GM18873 (cell line): ENCODE results near the gene KBTBD3.
"Not testable (repeated sequence)": the region's sequence is repeated elsewhere in the genome, so short reads cannot be mapped to it uniquely, and the experiment has no call there.

Experiments used
- ATAC-seq: cut with Tn5 transposase; IDR thresholded peaks from one replicate; pipeline ENCODE4 v1.9.1; 2021; ENCODE audit warnings: mild to moderate bottlenecking, moderate library complexity, moderate number of reproducible peaks; ENCODE audit not compliant: unreplicated experiment, low FRiP score

KBTBD3 gene

DNA sequence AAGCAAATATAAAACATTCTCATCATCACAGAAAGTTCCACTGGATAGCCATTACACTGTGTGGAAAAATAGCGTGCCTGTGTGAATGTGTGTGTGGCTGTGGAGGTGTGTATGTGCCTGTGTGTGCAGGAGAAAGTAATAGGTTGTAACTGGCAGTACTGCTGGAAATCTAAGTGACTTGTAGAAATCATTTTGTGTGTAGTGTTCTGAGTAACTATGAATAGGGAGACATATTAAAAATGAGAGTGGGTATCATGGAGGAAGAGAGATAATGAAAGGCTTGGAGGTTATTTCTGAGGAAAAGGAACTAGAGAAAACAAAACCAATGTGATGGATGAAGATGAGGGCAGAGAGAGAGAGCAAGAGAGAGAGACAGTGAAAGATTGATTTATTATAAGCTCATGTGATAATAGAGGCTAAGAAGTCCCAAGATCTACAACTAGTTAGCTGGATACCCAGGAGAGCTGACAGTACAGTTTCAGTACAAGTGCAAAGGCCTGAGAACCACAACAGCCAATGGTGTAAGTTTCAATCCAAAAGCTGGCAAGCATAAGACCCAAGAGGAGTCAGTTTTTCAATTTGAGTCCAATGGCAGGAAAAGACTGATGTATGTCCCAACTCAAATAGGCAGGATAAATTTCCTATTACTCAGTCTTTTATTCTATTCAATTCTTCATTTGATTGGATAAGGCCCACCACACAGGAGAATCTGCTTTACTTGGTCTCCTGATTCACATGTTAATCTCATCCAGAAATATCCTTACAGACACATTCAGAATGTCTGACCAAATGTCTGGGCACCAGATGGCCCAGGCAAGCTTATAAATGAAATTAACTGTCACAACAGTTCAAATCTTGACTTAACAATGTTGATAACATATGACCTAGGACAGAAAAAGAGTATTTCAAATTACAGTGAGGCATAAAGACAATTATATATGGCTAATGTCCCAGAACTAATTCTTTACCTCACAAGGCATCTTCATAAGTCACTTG is 14.9 kb downstream of the KBTBD3 start:
- no peak for ATAC-seq

DNA sequence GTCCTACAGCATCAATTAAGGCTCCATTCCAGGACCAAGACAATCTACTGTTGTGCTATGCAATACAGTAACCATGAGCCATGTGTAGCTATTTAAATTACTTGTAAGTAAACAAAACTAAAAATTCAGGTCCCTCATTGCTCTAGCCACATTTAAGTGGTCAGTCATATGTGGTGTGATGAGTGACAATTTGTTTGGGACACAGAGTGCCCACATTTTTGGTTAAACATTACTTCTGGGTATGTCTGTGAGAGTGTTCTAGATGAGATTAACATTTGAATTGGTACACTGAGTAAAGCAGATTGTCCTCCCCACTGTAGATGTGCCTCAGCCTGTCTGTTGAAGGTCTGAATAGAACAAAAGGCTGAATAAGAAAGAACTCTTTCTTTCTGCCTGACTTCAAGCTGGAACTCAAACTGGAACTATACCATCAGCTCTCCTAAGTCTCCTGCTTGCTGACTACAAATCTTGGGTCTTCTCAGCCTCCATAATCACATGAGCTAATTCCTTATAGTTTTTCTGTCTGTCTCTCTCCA is 15.8 kb downstream of the KBTBD3 start:
- ATAC-seq = no peak

DNA sequence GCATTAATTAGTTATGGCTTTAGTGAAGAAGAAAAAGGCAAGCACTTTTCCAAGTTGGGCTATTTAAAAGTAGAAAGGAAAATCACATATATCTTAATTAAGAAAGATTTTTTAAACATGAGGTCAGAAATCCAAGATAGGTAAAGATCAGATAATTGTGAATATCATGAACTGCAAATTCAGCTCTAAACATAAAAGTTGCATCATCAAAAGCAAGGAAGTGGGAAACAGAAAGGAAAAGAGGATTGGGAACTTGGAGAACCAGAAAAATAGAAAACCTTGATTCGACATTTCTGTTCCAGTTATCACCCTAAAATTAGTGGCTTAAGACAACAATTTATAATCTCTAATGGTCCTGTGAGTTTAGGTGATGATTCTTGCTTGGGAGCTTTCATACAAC is 17.5 kb downstream of the KBTBD3 start:
- no peak for ATAC-seq

DNA sequence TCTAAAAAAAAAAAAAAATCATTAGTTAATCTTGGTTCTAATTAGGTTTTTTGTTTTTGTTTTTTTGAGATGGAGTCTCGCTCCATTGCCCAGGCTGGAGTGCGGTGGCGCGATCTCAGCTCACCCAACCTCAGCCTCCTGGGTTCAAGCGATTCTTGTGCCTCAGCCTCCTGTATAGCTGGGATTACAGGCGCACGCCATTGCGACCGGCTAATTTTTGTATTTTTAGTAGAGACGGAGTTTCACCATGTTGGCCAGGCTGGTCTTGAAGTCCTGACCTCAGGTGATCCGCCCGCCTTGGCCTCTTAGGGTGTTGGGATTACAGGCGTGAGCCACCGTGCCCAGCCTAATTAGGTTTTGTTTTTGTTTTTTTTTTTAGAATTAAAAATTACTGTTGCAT is 18.8 kb downstream of the KBTBD3 start:
- ATAC-seq = not testable (repeated sequence)

DNA sequence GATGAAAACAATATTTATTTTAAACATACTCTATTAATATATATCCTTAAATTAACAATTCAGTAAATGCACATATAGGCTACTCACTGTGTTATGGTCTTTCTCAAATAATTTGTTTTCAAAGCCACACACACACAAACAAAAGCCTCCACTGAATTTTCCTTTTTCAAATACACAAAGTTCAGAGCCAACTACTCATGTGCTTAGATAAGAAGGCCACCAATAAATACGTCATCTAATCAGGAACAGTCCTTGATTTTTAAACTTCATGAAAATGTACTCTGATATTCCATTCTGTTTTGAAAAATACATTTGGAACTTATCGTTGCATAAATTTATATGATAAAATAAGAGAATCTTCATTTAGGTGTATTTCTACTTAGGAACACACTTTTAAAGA is 26.0 kb downstream of the KBTBD3 start:
- ATAC-seq = no peak

DNA sequence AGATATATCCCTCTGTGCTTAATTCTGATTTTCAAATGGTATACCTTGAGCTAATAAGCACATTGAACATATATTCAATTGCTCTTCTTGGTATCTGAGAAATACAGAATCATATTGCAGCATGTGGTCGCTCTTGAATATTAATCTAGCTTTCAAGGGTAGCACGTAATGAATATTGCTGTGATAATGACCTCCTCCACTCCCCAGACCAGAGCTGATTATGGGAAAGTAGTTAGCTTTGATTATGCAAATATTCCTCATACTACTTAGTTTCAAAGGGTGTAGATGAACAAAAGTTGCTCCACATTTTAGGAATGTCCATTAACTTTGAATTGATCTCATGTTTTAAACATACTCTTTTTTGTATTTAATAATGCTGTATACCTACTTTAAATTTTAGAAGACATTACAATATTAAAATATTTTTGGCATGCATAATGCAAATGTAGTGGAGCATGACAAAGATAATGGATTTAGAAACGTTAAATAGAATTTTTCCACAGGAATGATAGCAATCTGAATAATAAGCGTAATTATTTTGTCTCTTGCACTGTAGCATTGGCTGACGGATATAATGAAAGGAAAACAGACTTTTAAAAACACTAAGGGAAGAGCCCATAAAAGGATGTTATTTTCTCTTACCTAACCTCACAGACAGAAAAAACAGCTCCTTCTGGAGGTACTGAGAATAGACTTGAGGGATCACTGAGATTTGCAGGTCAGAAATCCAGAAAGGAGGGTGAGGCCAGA is 27.2 kb downstream of the KBTBD3 start:
- no peak for ATAC-seq

DNA sequence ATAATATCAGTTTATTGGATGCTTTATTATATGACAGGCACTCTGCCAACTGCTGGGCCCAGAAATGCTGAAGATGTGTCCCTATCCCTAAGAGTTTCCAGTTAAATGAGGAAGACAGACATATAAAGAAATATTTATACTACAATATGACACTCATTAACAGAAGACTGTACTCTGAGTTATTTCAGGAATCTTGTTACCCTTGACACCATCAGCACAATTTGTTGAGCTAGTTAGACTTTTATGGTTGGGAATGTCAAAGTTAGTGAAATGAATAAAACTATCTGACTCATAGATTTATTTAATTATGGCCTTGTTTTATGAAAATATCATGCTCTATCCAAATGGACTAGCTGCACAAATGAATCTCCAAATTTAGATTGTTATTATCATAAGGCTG is 29.5 kb downstream of the KBTBD3 start:
- ATAC-seq = no peak

DNA sequence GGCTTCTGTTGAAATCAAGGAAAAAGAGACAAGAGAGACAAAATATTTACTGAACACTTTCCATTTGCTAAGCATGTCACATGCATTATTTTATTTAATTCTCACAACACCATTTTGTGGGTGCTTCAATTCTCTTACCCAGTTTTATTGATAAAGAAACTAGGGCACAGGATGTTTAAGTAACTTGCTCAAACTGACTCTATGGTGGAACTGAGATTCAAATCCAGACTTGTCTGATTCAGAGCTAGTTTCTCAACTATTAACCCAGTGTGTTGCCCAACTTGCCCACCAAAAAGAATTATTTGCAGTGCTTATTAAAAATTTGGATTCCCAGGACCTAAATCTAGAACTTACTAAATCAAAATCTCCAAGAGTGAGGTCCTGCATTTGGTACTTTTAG is 33.6 kb downstream of the KBTBD3 start:
- no peak for ATAC-seq

DNA sequence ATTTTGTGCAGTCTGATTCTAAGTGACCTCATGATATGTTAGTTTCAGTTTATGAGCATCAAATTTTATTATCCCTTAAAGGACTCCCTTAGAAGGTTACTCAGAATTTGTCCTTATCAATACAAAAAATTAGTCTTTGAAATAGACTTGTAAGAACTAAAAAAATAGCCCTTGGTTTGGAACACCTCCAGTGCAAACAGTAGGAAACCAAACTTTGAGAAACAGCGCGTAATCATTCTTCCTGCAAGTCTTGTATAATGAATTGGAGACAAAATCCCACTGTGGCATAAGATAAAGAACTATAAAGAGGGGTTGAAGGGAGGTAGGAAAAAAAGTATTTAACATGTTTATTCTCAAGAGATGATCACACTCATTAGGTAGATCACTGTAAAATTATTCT is 44.3 kb downstream of the KBTBD3 start:
- no peak for ATAC-seq

DNA sequence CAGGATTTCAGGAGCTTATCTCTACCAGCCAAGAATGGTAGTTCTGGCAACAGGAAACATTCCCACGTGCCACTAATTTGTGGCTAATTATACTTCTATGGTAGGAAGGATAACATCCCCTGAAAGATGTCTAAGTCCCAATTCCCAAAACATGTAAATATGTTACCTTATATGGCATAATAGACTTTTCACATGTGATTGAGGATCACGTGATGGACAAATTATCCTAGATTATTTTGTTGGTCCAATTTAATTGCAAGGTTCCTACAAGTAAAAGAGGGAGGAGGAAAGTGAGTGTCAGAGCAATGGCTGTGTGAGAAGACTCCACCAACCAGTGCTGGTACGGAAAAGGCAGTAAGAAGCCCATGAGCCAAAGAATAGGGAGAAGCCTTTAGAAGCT is 45.2 kb downstream of the KBTBD3 start:
- no peak for ATAC-seq

DNA sequence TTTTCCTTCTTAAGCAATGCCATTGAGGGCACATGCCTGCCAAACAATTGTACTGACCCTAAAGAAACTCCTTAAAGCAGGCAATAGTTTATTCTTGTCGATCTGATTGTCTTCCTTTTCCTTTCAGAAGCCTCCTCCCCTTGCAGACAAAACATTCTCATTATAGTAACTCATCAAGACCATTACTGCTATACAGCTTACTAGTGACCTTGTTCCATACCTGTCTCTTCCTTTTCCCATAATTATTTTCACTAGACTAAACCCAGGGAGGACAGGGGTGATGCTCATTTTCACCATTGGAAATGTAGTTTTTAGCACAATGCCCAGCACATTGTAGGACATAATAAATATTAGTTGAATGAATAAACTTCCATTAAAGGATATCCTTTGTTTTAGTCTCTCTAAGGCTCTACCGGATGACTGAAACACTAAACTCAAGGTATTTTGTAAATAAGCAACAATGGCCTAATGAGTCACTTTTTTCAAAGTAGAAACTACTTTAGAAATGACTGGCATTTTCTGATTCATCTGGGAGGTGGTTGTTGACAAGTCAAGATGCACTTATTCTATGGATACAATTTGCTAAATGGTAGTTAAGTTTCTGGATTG is 45.8 kb downstream of the KBTBD3 start:
- peak; percentile 78 for ATAC-seq

DNA sequence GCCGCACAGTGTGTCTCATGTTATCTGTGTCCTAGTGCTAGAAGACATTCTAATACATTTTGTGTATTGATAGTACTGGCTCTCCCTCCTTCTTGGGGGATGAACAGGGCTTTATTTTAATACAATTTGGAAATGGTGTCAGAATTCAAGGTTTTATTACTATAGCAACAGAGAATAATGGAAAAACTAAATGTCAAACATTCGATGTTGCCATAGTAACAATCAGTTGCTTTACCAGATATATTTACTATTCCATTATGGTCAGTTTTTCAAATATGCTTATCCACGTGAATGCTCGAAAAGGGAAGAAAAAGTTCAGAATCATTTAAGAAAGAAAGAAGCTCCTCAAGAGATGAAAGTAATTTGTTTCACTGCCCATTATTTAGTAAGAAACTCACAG is 46.5 kb downstream of the KBTBD3 start:
- ATAC-seq = no peak

DNA sequence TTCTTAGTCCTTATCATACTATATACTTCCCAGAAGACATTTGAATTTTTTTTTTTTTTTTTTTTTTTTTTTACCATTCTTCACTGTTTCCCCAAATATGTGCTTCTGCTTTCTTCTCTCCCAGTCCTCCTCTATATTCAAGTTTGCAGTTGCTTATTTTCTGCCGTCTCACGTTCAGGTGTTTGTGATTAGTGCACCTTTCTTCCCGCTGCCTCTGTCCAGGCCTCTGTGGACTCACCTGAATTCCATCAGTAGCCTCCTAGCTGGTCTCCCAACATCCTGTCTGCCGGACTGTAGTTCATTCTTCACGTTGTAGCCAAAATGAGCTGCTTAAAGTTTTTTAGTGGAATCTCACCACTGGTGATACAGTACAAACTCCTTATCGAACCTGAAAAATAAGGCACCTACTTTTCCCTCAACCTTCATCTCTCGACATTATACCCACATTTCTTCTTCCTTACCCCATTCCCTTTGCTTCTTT is 54.3 kb downstream of the KBTBD3 start:
- no peak for ATAC-seq

DNA sequence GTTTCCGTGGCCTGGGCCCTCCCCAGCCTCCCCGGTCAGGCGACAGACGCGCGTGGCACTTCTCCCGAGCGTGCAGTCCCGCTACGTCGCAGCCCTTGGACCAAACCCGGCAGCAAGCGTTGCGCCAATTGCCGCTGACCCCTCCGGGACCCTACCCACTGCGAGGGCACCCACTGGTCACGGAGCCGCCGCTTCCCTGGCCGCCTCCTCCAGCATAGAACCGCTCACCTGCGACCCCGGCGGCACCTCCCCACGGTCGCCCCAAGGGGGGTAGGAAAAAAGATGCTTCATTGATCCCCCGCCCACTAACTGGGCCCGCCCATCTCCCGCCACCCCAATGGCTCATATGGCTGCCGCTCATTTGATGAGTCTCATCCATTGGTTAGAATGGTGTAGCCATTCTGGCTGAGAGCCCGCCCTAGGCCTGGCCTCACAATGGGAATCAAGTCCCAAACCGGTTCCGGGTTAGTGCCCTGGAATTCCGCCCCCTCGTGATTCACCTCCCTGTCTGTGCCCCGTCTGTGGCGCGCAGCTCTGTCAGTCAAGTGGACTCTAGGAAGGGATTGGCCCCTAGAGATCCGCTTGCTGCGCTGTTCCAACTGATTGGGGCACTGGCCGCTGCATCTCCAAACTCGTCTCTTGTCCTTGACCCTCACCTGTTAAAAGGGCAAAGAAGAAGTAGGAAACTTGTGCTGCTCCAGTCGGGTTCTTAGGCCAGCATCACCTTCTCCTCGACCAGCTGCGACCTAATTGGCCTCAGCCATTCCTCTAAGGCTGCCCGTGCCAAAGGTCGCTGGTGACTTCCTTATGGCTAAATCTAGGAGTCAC is 55.0 kb downstream of the KBTBD3 start, which contains the start of gene MSANTD4:
Gene MSANTD4, minus strand, starts transcription at position 274 of the 828 bp plus-strand sequence. CDS start 11,323 bp downstream, outside the sequence.
- peak; percentile 99 for ATAC-seq

DNA sequence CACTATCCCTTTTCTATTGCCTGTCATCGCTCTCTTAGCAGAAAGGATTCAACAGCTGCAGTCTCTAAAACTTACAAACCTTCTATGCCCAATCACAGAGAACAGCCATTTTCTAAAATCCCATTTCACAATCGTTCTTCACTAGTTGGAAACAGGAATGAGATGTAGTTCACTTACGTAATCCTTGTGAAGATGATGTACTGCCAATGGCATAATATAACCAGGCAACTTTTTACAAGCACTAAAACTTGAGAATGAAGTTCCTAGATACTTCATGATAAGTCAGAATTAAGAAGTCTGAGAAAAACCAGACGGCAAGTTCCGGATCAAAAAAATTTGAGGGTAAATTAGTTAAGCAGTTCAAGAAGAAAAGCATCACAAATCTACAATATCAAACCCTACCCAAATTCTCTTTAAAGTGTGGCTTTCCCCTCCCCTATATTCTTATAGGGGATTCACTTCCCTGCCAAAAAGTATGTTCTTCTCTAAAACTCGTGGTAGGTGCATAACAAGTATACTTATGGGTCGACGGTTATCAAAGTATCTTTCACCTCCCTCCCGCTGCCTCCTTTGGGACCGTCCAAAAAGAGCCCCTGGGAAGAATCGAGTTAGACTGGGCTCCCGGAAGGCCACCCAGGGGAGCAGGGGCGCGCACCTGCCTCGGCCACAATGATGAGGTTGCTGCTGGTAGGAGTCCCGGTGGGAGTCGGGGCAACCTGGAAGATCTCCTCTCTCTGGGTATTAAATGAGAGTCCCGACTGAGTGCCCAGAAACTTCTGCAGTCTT is 55.8 kb downstream of the KBTBD3 start:
- peak; percentile 2 for ATAC-seq

DNA sequence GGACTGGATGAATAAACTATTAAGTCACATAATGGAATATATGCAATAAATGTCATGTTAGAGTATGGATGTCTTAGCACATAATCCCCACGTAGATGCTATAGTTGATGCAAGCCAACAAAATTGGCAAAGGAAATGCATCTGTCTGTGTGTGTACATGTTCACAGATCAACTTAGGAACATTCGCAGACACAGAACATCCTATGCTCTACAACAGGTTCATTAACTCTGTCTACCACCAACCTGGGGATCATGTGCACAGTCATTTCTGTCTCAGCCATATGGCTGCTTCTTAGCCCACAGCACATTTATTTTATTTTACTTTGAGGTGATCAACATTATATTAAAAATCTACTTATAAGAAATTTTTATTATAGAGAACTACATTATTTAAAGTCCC is 60.1 kb downstream of the KBTBD3 start:
- no peak for ATAC-seq

DNA sequence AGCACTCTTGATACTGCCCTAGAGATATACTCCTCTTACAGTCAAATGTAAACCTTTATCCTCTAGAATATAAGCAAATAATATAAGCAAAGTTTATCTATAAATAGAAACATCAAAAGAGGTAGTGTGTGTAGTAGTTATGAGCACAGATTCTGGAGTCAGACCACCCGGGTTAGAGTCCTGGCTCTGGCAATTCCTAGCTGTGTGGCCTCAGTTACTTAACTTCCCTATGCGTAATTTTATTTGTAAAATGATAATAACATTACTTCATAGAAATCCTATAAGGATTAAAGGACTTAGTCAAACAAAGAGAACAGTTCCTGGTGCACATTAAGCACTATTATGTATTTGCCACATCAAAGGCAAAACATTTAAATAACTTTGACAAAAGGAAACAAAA is 62.1 kb downstream of the KBTBD3 start:
- ATAC-seq = no peak

DNA sequence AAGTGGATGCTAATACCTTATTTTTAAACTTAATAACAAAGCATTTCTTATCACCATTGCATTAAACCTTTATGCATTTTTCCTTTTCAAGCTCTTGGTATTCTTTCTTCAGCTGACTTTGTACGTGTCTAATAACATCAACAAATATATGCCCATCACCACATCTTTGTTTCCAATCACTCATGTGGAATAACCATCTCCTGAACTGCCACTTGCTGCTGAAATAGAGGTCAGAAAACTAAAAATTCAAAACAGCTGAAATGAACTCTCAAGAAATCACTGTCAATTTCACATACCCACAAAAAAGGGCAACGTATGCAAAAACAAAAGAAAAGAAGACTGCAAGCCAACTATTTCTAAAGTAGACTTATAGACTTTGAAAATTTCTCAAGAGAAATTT is 62.5 kb downstream of the KBTBD3 start:
- no peak for ATAC-seq

DNA sequence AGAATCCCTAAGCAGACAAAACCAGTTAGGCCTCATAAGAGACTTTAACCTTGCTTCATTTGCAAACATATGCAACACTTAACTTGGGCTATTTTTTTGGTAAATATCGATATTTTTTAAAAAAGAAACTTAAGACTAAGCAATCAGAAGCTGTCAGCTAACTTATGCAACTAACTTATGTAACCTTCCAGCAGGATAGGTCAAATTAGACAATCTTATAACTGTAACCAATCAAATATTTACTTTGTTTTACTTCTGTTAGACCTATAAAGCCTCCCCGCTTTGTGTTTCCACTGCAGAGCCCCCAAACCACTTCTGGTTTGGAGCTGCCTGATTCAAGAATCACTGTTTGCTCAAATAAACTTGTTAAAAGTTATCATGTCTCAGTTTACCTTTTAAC is 63.1 kb downstream of the KBTBD3 start:
- ATAC-seq = no peak
